ENCODE data around the gene TNMD.
A peak's percentile ranks its signal among the peaks of the same experiment; 100 is the strongest.
"Not testable (repeated sequence)": the region's sequence is repeated elsewhere in the genome, so short reads cannot be mapped to it uniquely, and the experiment has no call there.

The TNMD gene

DNA sequence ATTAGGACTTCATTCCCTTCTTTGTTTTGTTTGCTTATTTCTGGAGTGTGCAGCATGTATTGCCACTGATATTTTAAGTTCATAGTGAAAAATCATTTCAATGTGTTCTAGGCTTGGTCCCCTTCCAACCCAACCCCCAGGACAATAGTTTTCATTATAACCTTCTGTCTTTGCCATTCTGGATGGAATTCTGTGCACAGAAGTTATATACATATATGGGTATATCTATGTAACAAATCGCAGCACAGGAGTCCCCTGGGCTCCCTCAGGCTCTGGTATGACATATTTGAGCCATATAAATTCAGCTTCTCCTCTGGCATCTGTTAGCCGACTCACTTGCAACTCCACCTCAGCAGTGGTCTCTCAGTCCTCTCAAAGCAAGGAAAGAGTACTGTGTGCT, at the start of gene TNMD:
Gene TNMD (plus strand): TSS at position 326 of the 400 bp plus-strand sequence. CDS start 83 bp downstream, outside the sequence.
- DNase-seq (ENCODE audit: low read depth in 2 of 3, low spot score in 1 of 3), result no peak

GRCh38 chrX:100565534-100565933, 19.2 kb upstream of the TNMD start:
- not testable (repeated sequence) for DNase-seq (ENCODE audit: low read depth in 2 of 3, low spot score in 1 of 3)

DNA sequence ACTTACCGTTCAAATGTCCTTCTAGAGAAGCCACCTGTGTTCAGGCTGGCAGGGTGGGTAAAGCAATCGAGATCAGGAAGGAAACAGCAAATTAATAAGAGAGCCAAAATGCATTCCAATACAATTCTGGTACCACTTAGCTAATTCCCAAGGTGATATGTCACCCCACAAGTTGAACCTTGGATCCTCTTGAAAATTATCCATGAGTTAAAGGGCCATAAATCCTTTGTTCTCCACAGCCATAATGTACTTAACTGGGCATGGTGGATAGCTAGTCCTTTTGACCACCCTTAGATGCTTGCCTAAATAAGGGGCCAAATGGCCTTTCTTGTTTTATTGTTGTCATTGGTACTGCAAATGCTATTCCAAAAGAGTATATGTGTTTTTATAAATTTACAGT, 2.0 kb downstream of the TNMD start:
- DNase-seq (ENCODE audit: low read depth in 2 of 3, low spot score in 1 of 3), result no peak

- no peak for DNase-seq (ENCODE audit: low read depth in 2 of 3, low spot score in 1 of 3)
These were observed 3.1 kb downstream of the TNMD start for GRCh38 chrX:100587861-100588260.

- no peak for DNase-seq (ENCODE audit: low read depth in 2 of 3, low spot score in 1 of 3)
These were observed 6.7 kb downstream of the TNMD start for GRCh38 chrX:100591256-100592051.

GRCh38 chrX:100593126-100593525, 8.4 kb downstream of the TNMD start:
- no peak for DNase-seq (ENCODE audit: low read depth in 2 of 3, low spot score in 1 of 3)

DNA sequence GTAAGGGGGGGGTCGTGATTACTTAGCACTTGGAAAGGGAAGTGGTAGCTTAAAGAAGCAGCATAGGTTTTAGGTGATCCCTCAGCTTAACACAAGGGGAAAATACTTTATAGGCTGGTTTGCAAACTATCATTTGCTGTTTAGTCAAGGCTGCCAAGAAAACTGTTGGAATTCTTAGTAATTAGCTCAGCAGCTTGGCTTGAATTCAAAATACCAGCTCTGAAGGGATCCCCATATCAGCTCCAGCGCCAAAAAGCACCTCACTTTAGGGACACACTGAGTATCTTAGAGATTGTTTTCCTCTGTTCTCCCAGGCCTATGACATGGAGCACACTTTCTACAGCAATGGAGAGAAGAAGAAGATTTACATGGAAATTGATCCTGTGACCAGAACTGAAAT, 8.8 kb downstream of the TNMD start:
- no peak for DNase-seq (ENCODE audit: low read depth in 2 of 3, low spot score in 1 of 3)

- no peak for DNase-seq (ENCODE audit: low read depth in 2 of 3, low spot score in 1 of 3)
These were observed 11.9 kb downstream of the TNMD start for GRCh38 chrX:100596601-100597000.

GRCh38 chrX:100599456-100599855, 14.7 kb downstream of the TNMD start:
- DNase-seq (ENCODE audit: low read depth in 2 of 3, low spot score in 1 of 3), result no peak

DNA sequence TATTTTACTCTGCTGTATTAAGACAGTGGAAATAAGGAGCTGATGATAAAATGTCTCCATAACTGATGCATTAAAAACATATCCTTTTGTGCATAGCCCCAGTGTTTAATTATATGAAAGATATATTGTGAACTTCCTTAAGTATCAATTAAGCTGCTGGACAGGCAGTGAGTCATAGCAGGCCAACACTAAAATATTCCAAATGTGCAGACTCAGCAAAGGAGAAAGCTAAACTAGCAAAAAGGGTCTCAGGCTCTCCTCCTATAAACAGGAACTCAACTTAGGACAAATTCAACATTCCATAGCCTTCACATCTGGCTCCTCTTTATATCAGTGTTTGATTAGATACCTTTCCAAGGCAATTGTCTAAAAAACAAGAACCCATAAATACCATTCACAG, 15.6 kb downstream of the TNMD start:
- no peak for DNase-seq (ENCODE audit: low read depth in 2 of 3, low spot score in 1 of 3)

DNA sequence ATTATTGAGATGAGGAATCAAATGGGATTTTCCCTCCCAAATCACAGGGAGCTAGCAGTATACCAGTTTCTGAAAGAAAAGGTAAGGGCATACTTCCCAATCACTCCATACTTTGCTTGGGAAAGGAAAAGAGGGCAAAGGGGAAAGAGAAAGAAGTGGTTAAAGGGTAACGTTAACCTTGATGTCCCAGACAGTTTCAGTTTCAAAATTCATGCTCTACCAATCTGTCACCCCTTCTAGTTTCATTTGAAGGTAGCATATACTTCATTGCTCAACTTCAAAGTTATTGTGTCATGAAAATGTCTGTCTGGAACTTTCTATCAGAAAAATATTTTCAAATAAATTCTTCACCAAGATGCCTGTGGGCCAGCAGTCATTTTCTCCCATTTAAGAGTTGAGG, 16.0 kb downstream of the TNMD start:
- DNase-seq (ENCODE audit: low read depth in 2 of 3, low spot score in 1 of 3), result no peak

- no peak for DNase-seq (ENCODE audit: low read depth in 2 of 3, low spot score in 1 of 3)
These were observed 22.0 kb downstream of the TNMD start for GRCh38 chrX:100606753-100607152.

DNA sequence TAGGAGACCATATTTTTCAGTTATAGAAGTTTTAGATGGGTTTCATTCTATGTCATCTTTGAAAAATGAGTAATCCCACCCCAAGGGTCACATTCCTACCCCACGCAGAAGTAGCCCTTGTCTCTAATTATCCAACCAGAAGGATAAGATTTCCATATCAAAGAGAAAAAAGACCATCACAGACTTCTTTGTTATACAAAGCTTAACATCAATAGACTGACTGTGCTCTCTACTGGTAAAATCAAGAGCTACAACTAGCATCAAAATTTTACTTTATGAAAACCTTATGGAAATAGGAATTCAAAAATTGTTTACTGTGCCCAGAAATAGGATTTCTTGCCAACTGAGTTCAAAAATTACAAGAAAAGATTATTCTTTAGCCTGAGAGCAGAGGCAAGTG, 24.9 kb downstream of the TNMD start:
- no peak for DNase-seq (ENCODE audit: low read depth in 2 of 3, low spot score in 1 of 3)

DNA sequence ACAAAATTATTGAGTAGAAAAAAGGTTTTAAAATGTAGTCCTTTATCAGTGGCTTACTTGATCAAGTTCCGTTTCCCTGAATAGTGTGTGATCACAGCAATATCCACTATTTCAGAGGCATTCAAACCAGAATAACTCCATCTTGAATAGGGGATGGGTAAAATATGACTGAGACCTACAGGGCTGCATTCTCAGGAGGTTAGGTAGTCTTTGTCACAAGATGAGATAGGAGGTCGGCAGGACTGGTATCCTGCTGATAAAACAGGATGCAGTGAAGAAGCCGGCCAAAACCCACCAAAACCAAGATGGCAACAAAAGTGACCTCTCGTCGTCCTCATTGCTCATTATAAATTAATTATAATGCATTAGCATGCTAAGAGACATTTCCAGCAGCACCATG, 27.2 kb downstream of the TNMD start:
- no peak for DNase-seq (ENCODE audit: low read depth in 2 of 3, low spot score in 1 of 3)

DNA sequence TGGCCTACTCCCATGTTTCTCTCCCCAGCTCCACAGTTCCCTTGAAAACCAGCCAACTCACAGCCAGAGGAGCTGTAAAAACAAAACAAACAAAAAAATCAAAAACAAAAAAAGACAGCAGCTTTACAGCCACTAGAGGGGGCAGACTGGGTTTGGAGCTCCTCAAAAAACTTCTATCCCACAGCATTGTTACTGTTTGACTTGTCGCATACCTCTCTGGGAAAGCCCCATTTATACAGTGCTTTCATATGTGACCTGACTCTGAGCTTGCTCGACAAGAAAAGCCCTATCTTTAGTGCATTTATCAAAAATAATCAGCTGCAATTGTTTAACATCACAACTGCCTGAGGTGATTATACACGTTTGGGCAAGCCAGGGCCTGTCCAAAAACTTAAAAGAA, 30.3 kb downstream of the TNMD start:
- DNase-seq (ENCODE audit: low read depth in 2 of 3, low spot score in 1 of 3), result peak in 1 of 3 donors; percentile 2

GRCh38 chrX:100623001-100623400, 38.3 kb downstream of the TNMD start:
- no peak for DNase-seq (ENCODE audit: low read depth in 2 of 3, low spot score in 1 of 3)

DNA sequence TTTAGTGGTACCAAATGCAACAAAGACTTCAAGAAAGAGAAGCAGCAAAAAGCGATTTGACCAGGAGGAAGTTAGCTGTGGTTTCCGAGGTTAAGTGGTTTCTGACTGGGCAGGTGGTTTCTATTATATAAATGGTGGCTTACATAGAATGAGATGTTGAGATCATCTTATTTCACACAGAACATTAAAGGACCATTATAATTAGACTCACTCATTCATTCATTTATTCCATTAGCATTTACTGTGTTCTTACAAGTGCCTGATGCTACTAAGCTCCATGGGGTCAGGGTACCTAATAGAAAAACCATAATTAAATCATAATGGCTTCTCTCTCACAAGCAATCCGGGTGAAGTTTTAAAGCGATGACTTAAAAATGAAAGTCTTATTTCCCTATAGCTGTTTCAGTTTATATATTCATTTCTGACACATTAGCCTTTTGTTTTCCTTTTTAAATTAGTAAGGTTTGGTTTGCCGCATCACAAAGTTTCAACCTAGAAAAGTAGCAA, 41.3 kb downstream of the TNMD start:
- peak in 1 of 3 donors; percentile 5 for DNase-seq (ENCODE audit: low read depth in 2 of 3, low spot score in 1 of 3)

DNA sequence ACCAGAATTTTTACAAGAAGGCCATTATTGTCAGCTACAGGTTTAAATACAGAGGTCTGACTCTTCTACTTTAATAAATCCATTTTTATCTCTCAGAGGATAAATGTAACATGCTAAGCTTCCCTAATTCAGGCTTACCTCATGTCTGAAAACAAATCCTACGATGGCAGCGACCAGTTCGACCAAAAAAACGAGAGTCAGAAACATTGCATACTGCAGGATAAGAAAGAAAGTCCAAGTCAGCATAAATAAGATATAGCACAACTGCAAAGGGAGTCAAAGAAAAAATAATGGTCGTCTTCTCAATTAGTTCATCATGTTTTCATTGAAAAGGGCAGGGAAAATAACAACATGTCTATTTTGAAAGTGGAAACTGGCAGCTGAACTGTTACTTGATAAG, 50.3 kb downstream of the TNMD start:
- no peak for DNase-seq (ENCODE audit: low read depth in 2 of 3, low spot score in 1 of 3)

GRCh38 chrX:100635989-100636320, 51.2 kb downstream of the TNMD start:
- no peak for DNase-seq (ENCODE audit: low read depth in 2 of 3, low spot score in 1 of 3)

GRCh38 chrX:100636321-100636991, 51.7 kb downstream of the TNMD start, which contains the start of gene TSPAN6:
TSPAN6 (minus strand) TSS chrX:100636806; CDS start chrX:100636694, 112 bp downstream.
- peak; percentile 59 to 71 (median 63) for DNase-seq (ENCODE audit: low read depth in 2 of 3, low spot score in 1 of 3)

DNA sequence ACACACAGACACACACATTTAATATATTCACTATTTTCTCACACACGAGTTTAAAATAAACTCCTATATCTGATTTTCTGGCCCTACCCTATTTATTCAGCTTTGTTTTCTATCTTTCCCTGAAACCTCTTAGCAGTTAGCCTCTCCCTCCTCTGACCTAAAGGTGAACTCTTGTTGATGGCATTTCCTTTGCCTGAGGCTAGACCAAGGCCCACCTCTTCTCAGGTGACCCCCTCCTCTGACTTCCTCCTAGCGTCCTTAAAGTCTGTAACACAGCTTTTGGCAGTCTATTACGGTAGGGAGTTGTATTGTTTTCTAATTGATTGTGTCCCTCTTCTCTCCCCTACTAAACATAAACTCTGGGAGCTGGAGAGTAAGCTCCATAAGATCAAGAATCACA, 57.6 kb downstream of the TNMD start:
- DNase-seq (ENCODE audit: low read depth in 2 of 3, low spot score in 1 of 3), result no peak

DNA sequence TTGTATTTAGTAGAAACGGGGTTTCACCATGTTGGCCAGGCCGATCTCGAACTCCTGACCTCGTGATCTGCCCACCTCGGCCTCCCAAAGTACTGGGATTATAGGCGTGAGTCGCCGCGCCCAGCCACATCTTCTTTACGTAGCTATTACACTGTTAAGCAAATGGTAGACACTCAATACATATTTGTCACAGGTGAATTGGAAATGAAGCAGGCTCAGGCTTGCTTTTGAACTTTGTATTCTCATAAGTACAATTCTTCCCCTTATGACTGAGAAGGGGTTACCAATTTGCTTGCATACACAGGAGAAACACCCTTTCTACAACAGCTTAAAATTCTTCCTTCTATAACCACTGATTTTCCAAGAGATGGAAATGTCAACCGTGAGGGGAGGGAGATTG, 58.5 kb downstream of the TNMD start:
- DNase-seq (ENCODE audit: low read depth in 2 of 3, low spot score in 1 of 3), result no peak

Data from stimulated activated CD4-positive, alpha-beta T cell treated with anti-CD3 and anti-CD28 coated beads, Interleukin-12 subunit alpha, Interleukin-12 subunit beta, amount 100 ng/mL, for 48 hours (primary cell).